ENCODE data around the gene STPG2.

GRCh38 chr4:98110214-98110613 lies 33.1 kb downstream of the STPG2 start:
- TF ChIP-seq POLR2A (IDR thresholded peaks at IDR 0.05; ENCODE audit: low read length) (no peak), GATA1 (IDR thresholded peaks at IDR 0.05; ENCODE audit: low read depth, low read length) (no peak)

All from erythroblast (primary cell).